ENCODE data around the gene EPS15. TPM values are rescaled to one million over a fixed set of nuclear protein-coding genes. Genes with fewer than 3 reads are reported as not detected.

EPS15 gene
- total and polyA plus RNA-seq, 2 of the 8 experiments (the other 6 are each of a cell fraction or from before 2014, with no cell fraction given): 15.9 to 57.2 TPM

- TF ChIP-seq CHD7 (IDR thresholded peaks at IDR 0.05; ENCODE audit: insufficient replicate concordance, low read length): no peak
These were observed 205.7 kb downstream of the EPS15 start (continued) for GRCh38 chr1:51313268-51313852.

All from H1 (cell line).